Body of pancreas (tissue), 4 donors: ENCODE measurements around the gene UBQLN3. TPM values are rescaled to one million over a fixed set of nuclear protein-coding genes. Genes with fewer than 3 reads are reported as not detected.

Source experiments
- ATAC-seq: fragments of 150-250 bp; one replicate; pipeline ENCODE4 v1.9.1; 2016
- DNase-seq, 4 donors: peaks; one replicate each; pipeline ENCODE4 v3.0.0-alpha.2; 2019
- H3K27ac ChIP-seq, 4 donors: fragments of 200-600 bp; sonication (generic); 1 replicate in 3 of 4; 2 replicates in 1 of 4; pipeline versions ENCODE4 v1.5.1 to v1.6.1; 2016 to 2019; ENCODE audit warnings: mild to moderate bottlenecking in 1 of 4, mixed read lengths in 1 of 4, moderate library complexity in 1 of 4
- H3K27me3 ChIP-seq, 2 donors: fragments of 200-600 bp; sonication (generic); one replicate each; pipeline ENCODE4 v1.6.0; 2016; ENCODE audit warnings: mild to moderate bottlenecking in 1 of 2
- H3K36me3 ChIP-seq, 2 donors: fragments of 200-600 bp; sonication (generic); replicated peaks in 1 of 2; 2 replicates each; pipeline ENCODE4 v1.5.1; 2016; ENCODE audit warnings: low read depth in 2 of 2; ENCODE audit not compliant: insufficient read depth in 1 of 2
- H3K4me1 ChIP-seq: fragments of 200-600 bp; sonication (generic); one replicate; pipeline ENCODE4 v1.6.0; 2016
- H3K4me3 ChIP-seq, 2 donors: fragments of 200-600 bp; sonication (generic); 1 replicate in 1 of 2; 2 replicates in 1 of 2; pipeline ENCODE4 v1.5.1; 2016 to 2019
- H3K9me3 ChIP-seq, 3 donors: fragments of 200-600 bp; sonication (generic); 1 replicate in 2 of 3; 2 replicates in 1 of 3; pipeline ENCODE4 v1.5.1; 2016
- CTCF ChIP-seq, 7 experiments: fragments of 450-650 bp in 4 of 7; fragments of 200-600 bp in 3 of 7; sonication (generic) in 3 of 7; IDR thresholded peaks; one replicate each; pipeline ENCODE4 v1.5.1; 2016 to 2019; ENCODE audit warnings: antibody characterized with exemption in 7 of 7
- POLR2A ChIP-seq, 3 donors: fragments of 450-650 bp; IDR thresholded peaks; one replicate each; pipeline ENCODE4 v1.6.1; 2016; ENCODE audit warnings: antibody characterized with exemption in 3 of 3, mild to moderate bottlenecking in 2 of 3
- WGBS, 2 donors: methylation state at CpG; one replicate each; pipeline ENCODE4 v1.1.5; 2017; 5-methylcytosine and 5-hydroxymethylcytosine counted together
- intact Hi-C: fragments of 100-400 bp; cut with DNase I; formaldehyde crosslinking; loops from one replicate; pipeline ENCODE4 v1.15.1; 2023
- total RNA-seq, 2 donors: library from RNA; depleted of rRNA; stranded (reverse); fragments of >200 nt; gene quantifications; one replicate each; pipeline ENCODE4 v1.1.0, GENCODE V29; 2016

UBQLN3 gene
- total RNA-seq, 2 donors from 2014 or later = 1.3 TPM; not detected in 1

GRCh38 chr11:5507933-5508305, 1.8 kb downstream of the UBQLN3 start:
- ATAC-seq (no peak), DNase-seq (no peak)
- TF ChIP-seq CTCF (IDR thresholded peaks at IDR 0.05) (no peak), POLR2A (IDR thresholded peaks at IDR 0.05) (no peak)
- 70 to 80% methylated on average over 1 to 6 of the region's 6 CpGs for whole genome bisulfite sequencing, 2 donors
- H3K36me3 ChIP-seq = no peaks in the 10 kb centered on the region
- no peak overlapping the region for H3K4me3 ChIP-seq
- no peaks in the 10 kb centered on the region for H3K4me1 ChIP-seq
- no peaks in the 10 kb centered on the region for H3K27me3 ChIP-seq
- H3K9me3 ChIP-seq = no peaks in the 10 kb centered on the region
- no peak overlapping the region for H3K27ac ChIP-seq
- intact Hi-C loops = no loop called here

- no peaks in the 10 kb centered on the region for H3K9me3 ChIP-seq
- H3K4me1 ChIP-seq = no peaks in the 10 kb centered on the region
- no peak for DNase-seq
- ATAC-seq = no peak
- no peaks in the 10 kb centered on the region for H3K27me3 ChIP-seq
- no peak for TF ChIP-seq POLR2A (IDR thresholded peaks at IDR 0.05)
- no peak for TF ChIP-seq CTCF (IDR thresholded peaks at IDR 0.05)
- intact Hi-C loops = no loop called here
- H3K36me3 ChIP-seq = no peaks in the 10 kb centered on the region
- 62 to 78% methylated on average over 9 of the region's 9 CpGs for WGBS, 2 donors
- no peak overlapping the region for H3K27ac ChIP-seq
- H3K4me3 ChIP-seq = no peak overlapping the region
Observed at GRCh38 chr11:5507177-5507932, 2.4 kb downstream of the UBQLN3 start.

GRCh38 chr11:5505363-5506048, 4.3 kb downstream of the UBQLN3 start:
- 78 to 81% methylated on average over 9 of the region's 9 CpGs for WGBS, 2 donors
- Histone ChIP-seq H3K27ac (no peak overlapping the region), H3K4me3 (no peak overlapping the region), H3K9me3 (no peaks in the 10 kb centered on the region), H3K4me1 (no peaks in the 10 kb centered on the region), H3K27me3 (no peaks in the 10 kb centered on the region), H3K36me3 (no peaks in the 10 kb centered on the region)
- no peak for TF ChIP-seq CTCF (IDR thresholded peaks at IDR 0.05)
- TF ChIP-seq POLR2A (IDR thresholded peaks at IDR 0.05) = no peak
- ATAC-seq (no peak), DNase-seq (no peak)
- intact Hi-C loops = no loop called here

- no peak for ATAC-seq
- WGBS, 2 donors = 65 to 76% methylated on average over 2 of the region's 2 CpGs
- intact Hi-C loops = no loop called here
- H3K36me3 ChIP-seq = no peaks in the 10 kb centered on the region
- H3K9me3 ChIP-seq = no peaks in the 10 kb centered on the region
- no peaks in the 10 kb centered on the region for H3K27me3 ChIP-seq
- no peaks in the 10 kb centered on the region for H3K4me1 ChIP-seq
- no peak overlapping the region for H3K4me3 ChIP-seq
- H3K27ac ChIP-seq = no peak overlapping the region
- TF ChIP-seq POLR2A (IDR thresholded peaks at IDR 0.05) = no peak
- TF ChIP-seq CTCF (IDR thresholded peaks at IDR 0.05) = no peak
- no peak for DNase-seq
Observed at GRCh38 chr11:5504403-5504921, 5.3 kb downstream of the UBQLN3 start.
